GM19438 (cell line): Measurements from ENCODE around the gene ALDH1L1.

ENCODE experiments used
- ATAC-seq: cut with Tn5 transposase; IDR thresholded peaks from one replicate; pipeline ENCODE4 v1.9.1; 2021; ENCODE audit warnings: low read depth; ENCODE audit not compliant: unreplicated experiment

Gene ALDH1L1

DNA sequence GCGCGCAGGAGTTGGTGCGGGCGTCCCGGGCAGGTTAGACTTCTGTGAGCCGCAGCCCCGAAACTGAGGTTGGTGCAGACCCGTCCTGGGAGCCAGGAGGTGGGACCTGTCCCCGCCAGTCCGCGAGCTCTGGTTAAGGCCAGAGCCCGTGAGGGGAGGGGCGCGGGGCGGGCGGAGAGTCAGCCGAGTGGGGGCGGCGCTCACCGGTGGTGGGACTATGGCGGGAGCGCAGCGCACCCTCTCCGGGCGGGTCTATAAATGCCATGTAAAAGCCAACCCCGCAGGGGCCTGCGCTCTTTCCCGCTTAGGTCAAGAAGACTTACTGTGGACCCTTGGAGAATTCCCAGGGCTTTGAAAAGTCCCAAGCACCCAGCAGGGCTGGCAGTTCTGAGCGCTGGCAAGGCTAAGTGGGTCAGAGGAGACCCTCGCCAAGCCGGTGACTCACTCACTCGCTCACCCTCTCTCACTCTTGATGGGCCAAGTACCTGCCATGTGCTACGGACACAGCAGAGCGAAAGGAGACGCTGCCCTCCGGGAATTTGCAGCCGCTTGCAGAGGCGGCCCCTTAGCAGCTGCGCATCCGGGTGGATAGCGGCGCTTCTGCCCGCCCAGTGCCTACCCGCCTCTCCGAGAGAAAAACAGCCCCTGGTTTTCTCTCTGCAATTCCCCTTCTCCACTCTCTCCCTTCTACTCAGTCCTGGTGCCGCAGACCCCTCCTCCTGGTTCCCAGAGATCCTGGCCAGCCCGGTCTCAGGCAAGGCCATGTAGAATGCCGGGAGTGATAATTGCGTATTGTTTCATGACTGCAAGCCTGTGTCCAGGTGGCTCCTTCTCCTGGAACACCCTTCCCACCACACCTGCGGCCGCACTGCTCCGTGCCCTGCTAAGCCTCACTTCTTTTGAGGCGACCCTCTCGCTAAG is at the start of gene ALDH1L1:
TSS of gene ALDH1L1 (minus strand) at position 110 of the 921 bp plus-strand sequence. CDS start 19,607 bp downstream, outside the sequence.
- ATAC-seq: no peak

DNA sequence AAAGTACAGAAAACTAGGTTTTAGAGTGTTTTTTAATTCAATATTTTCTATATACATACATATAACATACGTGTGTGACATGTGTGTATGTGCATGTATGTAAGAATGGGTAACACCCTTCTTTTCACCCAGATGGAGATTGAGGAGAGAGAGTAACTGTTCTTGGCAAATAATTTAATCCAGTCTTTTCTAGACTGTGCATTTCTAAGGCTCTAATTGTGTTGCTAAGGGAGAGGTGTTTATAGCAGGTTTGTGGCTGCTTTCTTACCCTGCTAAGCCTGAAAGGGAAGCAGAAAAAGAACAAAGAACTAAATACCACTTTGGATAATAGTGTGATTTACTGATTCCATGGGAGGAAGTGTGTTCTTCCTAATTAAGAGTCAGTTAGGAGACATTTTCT is 46.0 kb upstream of the ALDH1L1 start:
- no peak for ATAC-seq

DNA sequence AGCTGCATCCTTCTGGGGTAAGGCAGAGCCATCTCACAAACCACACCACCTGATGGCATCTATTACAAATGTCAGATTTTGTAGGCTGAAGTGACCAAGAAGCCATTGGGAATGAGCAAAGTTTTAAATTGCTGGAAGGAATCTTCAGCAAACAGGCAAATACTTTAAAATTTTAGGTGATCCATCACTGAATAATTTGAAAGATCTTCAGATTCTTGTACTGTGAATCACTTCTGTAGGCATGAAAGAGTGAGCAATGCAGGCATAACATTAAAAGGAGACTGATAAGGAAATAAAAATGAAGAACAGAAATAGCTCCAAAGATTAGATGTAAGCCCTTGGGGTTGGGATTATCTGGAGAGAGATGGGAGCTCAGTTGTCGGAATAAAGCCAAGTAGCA is 36.0 kb upstream of the ALDH1L1 start:
- ATAC-seq: no peak

DNA sequence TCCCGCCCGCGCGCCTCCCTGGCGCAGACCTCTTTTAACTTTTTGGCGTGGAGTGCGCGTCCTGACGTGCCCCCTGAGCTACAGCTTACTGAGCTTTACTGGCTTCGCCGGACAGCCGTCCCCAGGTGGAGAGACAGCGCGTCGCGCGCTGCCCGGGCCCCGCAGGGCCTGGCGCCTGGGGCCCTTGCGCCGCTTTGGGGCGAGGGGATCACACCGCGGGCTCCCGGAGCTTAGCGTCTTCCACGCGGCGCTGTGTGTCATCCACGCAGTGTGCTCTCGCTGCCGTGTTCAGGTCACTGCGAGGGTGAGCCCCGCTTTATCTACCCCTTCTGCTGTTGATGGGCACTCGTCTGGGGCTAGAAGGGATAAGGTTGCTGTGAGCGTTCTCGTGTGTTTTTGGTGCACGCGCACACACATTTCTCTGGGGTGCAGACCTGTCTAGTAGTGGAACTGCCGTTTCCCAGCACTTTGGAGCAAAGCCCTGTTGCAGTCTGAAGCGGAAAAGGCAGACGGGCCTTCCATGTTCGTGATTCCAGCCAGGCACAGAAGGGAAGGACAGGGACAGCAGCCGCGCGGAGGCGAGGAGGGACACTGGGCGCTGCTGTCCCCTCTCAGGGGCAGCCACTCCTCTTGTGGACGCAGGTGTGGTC is 33.1 kb upstream of the ALDH1L1 start:
- ATAC-seq: no peak

DNA sequence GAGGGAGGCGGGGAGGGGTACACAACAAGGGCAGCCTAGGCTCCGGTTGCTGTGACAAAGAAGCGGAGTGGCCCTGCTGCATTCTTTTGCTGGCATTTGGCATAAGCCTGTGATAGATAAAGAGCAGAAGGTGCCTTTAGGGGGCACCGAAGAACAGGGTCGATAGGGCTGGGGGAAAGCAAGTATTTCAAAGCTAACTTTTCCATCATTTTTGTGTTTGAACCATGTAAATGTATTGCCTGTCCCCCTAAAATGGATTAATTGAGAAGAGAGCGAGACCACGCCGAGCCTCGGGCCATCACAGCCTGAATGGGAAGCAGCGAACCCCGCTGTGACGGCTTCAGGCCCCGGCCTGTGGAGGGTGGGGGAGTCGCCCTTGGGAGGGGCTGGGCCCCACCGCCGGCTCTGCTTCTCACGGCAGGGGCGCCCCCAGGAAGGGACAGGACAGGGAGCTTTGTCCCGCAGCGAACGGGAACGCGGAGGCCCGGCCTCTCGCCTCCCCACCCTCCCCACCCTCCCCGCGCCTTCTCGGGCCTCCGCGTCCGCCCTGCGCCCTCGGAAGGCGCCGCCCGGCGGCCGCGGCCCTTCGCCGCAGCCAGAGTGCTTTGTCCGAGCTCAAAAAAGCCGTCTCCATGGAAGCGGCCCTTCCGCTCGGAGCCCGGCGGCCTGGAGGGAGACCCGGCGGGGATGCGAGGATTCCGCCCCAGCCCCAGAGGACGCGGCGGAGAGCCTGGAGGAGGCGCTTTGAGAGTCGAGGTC is 32.4 kb upstream of the ALDH1L1 start:
- no peak for ATAC-seq

DNA sequence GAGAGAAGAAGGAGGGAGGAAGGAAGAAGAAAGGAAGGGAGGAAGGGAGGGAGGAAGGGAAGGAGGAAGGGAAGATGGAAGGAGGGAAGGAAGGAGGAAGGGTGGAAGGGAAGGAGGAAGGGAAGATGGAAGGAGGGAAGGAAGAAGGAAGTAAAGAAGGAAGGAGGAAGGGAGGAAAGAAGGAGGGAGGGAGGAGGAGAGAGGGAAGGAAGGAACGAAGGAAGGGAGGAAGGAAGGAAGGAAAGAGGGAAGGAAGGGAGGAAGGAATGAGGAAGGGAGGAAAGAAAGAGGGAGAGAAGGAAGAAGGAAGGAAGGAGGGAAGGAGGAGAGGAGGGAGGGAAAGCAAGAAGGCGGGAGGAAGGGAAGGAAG is 31.8 kb upstream of the ALDH1L1 start:
- no peak for ATAC-seq

DNA sequence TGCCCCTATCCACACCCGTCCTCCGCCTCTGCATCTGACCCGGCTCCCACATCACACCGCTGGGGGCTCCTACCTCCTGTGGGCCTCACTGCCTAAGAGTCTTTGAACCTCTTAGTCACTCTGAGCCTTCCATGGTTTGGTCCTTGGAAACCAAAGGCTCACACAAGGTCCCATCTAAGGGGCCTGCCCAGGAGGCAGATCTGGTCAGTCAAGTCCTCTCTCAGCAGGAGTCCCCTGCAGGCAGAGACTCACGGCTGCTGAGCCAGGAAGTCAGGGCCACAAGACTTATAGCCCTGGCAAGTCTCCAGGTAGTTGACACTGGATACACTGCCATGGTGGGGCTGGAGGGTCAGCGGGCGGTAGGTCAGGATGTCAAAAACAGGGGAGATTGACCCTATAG is 31.2 kb upstream of the ALDH1L1 start:
- ATAC-seq: no peak

DNA sequence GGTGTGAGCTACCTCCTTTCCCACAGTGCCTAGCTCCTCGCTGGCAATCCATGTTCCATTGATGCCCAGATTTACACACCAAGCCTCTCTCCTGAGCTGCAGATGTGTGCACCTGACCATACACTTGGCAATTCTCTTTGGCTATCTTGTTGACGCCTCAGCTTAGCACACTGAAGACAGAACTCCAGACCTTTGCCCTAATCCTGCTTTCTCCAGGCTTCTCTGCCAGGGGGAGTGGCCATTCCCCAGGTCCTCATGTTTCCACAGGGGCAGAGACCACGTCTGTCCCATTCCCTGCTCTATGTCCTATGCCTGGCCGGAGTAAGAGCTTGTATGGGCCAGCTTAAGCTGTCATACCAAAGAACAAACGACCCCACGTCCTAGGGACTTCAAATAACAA is 30.2 kb upstream of the ALDH1L1 start:
- ATAC-seq: no peak

DNA sequence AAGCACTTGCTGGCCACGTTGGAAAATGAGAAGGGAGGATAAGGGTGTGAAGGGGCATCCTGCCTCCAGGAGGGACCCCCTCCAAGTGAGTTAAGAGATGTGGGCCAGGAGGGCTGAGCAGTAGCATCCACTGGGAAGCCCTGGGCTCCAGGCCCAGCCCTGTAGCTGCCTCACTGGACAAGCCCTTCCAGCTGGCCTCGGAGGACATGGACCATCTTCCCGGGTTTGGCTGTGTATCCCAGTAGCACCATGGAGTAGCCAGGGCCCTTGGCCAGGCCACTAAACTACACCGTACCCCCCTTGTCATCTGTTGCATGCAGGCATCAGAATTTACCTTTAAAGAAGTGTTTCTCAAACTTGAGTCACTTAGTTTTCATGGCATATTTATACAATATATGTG is 29.4 kb upstream of the ALDH1L1 start:
- no peak for ATAC-seq

DNA sequence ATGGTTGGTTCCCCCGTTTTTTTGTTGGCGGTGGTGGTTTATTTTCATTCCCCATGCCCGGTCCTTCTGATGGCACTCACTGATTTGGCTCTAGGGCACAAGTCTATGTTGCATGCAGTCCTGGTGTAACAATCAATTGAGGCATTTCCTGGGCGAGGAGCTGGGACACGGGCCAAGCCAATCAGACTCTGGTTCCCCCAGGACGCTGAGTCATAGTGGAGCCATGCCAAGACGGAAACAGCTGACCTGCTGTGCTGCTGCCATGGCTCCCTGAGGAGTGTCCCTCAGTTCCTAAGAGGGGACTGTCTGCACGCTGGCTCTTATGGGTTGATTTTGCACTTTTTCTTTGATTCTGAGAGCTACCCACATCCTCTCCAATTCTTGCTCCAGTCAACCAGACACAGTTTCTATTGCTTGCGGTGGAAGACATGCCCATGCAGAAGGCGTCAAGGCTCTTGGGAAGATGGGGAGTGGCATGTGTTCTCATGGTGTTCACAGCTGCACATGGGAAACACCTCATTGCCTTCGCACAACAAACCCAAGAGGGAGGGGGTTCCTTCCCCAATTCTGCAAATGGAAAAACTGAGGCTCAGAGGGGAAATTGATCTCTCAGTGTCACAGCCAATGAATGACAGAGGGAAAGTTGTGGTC is 28.3 kb upstream of the ALDH1L1 start:
- no peak for ATAC-seq

DNA sequence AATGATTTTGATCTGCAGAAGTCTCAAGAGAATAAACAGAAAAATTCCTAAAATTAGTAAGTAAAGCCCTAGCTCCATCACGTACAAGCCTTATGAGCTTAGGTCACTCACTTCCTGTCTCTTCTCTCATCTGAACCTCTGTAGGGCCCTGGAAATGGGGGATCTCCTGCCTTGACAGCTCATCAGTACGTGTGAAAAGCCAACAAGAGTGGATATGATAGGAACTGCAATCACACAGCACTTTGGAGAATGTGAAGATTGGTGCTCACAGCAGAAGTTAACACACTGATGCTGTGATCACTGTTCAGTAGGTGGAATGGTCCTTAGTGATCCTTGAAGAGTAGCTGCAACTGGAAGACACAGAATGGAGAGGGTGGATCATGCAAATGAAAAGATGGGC is 27.8 kb upstream of the ALDH1L1 start:
- ATAC-seq: no peak

DNA sequence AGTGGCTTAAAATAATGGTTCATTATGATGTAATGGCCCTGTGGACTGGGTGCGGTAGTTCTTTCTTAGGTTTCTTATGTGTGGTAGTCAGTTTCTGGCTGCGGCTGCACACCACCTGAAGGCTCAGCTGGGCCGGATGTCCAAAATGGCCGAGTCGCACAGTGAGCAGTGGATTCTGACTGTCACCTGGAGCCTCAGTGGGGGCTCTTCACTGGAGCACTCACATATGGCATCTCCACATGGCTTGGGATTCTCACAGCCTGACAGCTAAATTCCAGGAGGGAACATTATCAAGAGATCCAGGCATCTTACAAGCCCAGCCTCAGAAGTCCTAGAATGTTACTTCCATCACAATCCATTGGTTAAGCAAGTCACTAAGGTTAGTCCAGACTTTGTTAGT is 26.8 kb upstream of the ALDH1L1 start:
- ATAC-seq: no peak

DNA sequence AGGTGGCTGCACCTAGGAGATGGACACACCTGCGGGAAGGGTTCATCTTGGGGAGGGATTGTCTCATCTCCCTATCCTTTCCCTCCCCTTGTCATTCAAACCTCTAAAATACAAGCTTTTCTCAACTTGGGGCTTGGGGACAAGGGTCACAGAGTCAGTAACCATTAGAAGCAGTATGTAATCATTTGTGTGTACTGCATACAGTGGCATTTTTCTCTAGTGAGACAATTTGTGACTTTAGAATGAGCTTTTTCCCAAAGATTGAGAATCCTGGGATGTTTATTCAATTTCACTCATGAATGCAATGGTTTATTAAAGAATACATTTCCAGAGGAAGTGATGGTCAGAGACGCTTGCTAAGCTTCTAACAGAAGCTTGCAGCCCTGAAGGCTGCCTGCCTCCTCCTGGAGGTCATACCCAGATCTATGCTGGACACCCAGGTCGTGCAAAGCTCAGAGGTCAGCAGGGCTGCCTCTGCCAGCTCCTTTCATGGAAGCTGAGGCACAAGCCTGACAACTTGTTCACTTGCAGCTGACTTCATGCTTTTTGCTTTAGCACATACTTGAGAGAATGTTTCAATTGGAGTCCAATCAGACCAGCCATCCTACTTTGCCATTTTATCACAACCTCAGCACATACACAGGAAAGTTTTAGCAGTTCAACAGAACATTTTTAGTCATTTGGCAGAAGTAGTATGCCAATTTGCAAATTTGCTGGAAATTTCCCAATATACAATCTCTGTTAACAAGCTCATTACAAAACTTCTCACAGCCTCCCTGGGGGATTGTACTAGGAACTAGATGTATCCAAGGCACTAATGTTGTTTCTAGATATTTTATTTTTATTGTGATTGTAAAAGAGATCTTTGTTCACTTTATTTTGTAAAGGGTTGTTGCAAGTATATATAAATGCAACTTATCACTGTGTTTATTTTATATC is 25.6 kb upstream of the ALDH1L1 start:
- no peak for ATAC-seq

DNA sequence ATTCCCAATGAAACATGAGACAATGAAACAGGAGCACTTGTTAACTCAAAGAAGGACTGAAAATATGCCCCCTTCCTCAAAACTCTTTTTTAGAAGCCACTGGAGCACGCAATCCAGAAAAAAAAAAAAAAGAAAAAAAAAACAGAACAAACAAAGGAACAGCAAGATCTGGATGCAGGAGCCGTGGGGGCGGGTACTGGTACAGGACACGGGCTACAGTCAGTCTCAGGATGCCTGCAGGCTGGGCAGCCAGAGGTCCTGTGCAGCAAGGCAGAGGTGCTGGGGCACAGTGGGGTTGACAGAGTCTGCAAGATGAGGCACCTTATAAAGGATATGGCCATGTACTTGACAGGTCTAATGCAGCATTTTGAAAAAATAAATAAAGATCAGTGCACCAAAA is 22.3 kb upstream of the ALDH1L1 start:
- no peak for ATAC-seq

DNA sequence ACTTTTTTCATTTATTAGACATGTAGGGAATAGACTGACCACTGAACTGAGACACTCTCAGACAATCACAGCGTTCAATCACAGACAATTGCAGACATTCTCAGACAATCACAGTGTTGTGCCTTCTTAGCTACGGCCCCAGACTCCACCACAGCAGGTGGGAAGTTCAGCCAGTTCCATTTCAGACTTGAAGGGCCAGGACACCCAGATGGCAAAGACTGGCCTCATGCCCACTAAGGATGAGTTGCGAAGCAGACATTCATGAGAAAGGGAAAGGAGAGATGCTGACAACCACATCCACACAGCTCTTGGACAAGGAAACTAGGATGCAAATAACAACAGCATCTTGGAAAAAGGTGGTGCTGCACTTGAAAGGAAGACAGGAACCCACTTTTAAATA is 21.9 kb upstream of the ALDH1L1 start:
- ATAC-seq: no peak

DNA sequence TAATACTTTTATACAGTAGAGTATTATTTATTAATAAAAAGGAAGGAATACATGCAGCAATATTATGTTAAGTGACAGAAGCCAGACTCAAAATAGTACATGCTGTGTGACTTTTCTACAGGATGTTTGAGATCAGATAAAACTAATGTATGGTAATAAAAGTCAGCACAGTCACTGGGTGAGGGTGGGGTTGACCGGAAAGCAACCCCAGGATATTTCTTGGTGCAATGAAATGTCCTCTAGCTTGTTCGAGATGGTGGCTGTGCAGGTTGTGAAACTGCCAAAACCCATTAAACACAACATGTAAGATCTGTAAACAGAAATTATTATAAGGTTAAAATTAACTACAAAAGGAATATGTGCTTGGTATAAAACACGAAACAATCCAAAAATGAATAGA is 20.8 kb upstream of the ALDH1L1 start:
- ATAC-seq: no peak

DNA sequence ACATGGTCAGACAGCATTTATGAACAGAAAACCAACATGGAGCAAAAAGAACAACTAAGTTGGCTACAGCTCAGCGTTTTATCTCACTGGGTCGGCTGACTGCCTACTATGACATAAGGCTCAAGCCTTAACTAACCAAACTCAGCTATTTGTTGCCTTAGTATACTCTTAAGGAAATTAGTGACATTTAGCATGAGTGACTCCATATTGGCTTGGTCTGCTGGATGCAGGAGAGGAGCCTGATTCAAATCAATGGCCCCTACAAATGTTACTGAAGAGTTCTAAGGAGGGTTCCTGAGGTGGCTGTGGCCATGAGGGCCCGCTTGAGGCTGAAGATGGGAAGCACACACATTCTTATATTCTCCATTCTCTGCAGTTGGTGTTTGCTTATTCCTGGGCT is 20.1 kb upstream of the ALDH1L1 start:
- no peak for ATAC-seq

DNA sequence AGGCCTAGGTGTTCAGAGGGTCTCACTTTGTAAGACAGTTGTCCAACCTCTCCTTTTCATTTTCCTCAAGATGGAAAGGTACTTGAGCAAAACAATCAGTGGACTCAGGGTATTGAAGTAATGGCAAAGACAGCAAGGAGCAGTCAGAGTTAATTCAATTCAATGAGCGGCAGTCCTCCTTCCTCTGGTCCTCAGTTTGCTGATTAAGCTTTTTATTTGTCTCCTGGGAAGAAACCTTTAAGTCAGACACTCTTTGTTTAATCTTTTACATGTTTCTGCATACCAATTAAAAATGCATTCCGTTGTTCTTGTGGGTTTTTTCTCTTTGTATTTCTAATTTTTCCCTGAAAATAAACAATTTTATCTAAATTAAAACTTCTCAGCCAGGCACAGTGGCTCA is 18.9 kb upstream of the ALDH1L1 start:
- no peak for ATAC-seq

DNA sequence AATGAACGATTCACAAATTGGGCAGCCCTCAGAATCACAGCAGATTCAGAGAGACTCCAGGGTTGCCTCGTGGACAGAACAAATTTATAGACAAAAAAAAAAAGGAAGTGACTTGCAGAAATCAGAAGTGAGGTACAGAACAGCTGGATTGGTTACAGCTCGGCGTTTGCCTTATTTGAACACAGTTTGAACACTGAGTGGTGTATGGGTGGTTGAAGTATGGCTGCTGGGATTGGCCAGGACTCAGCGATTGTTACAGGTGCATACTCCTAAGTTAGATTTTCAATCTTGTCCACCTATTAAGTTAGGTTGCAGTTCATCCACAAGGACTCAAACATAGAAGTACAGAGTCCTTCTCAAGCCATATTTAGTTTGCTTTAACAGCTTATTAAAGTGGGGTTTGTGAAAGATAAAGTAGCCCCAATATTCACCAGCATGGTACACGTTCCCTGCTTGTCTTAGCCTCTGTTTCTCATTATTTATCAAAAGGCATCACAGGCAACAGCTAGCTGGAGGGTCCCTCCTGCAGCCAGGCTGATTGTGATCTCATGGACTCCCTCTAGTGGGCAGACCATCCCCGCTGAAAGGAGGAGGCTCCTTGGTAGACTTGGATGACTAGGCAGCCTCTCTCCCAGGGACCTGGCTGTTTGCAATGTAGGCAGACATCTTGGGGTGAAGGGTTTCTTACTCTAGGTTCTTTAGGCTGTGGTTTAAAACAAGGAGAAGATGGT is 17.6 kb upstream of the ALDH1L1 start:
- ATAC-seq: no peak
